HG03097 (cell line): ENCODE data around the gene ENPP6.
"Not testable (repeated sequence)": the region's sequence is repeated elsewhere in the genome, so short reads cannot be mapped to it uniquely, and the experiment has no call there.

Experiments used
- ATAC-seq: cut with Tn5 transposase; IDR thresholded peaks from one replicate; pipeline ENCODE4 v1.9.1; 2021; ENCODE audit not compliant: unreplicated experiment, low FRiP score

The ENPP6 gene

DNA sequence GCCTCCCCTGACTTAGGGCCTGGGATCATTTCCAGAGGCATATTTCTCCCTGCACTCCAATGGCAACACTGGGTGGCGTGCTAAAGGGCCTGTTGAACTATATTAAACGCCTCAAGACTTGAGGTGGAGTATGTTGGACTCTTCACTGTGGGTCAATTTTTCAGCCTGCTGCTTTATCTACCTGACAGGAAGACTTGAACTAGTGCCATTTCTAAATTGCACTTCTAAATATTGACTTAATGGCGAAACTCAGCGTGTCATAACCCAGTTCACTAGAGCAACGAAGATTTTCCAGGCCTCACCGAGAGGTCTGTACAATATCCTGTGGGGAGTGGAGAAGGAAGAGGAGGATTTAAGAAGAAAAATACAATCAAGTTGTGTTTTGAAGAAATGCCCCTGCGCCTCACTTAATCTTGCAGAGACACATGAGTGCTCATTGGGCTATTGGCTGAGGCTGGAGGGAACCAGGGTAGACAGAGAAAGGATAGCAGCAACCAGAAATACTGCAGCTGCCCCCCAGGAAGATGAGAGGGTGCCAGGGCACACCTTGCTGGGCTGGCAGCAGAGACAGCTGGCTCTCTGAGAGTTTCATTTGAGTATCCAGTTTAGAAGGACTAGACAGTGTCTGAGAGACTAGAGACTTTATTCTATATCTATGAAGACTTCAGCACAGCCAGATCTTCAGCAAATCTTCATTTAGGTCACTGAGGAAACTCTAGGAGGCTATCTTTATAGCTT, 67.4 kb downstream of the ENPP6 start:
- no peak for ATAC-seq

DNA sequence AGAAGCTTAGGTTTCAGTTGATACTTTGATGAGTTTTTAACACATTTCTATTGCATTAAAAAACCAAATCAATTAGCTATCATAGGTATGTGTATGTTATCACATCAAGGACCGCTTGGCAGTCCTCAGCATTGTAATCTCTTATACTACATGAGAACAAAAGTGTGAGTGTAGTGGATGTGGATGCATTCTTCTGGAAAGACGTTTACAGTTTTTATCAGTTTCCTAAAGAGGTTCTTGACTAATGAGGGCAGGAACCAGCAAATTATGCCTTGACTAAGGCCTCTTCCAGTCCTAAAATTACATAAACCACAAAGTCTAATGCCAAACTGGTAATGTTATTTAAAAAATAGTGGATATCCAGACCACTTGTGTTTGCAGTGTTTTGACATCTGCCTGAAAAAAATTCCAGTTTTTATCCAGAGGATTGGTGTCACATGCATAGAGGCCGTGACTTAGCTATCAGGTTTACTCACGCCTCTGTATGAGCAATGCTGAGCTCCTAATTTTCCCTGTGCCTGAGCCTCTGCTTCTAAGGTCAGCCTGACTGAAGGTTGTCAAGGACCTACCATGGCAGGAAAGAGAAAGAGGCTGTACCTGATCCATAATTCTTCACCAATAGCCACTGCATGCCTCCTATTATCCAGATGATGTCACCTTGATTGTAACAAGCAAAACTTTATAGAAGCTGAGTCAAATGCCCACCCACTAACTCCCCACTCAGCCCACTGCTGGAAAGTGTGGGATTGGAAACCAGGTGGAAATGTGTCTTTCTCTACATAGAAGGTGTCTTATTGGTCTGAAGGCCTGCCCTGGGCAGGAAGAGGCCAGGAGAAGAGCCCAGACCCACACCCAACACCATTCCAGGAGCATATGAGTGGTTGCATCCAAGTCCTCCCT, 68.7 kb downstream of the ENPP6 start:
- no peak for ATAC-seq

DNA sequence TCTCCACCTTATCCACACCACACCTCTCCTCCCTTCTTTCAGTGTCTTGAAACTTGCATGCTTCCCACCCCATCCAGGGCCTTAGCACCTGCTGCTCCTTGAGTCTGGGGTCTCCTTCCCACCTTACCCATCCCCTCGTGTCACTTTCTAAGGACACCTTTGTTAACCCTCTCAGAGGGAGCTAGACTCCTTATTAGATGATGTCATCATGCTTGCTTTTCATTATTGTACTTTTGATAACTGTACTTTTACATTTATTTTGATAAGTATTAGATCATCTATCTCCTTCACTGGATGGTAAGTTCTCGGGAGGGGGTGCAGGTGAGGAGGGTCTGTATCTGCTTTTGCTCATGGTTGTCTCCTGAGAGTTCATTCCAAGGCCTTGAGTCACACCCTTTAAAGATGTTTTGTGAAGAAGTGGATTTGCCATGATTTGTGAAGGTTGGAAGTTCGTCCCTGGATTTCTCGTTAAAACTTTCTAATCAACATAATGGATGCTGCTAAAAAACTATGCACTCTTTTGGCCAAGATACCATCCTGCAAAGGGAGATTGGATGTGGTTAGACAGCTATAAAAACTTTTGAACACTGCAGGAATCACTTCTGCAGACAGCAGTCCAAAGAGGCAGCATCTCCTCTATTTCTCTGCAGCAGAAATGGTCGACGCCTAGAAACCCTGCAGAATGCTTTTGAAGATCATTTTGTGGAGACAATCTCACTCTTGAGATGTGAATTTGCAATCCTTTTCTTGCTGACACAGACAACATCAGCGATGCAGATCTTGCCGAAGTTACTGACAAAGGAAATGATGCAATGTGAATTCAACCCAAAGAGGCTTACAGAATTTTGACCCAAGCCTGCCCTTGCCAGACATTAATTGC, 69.6 kb downstream of the ENPP6 start:
- no peak for ATAC-seq

DNA sequence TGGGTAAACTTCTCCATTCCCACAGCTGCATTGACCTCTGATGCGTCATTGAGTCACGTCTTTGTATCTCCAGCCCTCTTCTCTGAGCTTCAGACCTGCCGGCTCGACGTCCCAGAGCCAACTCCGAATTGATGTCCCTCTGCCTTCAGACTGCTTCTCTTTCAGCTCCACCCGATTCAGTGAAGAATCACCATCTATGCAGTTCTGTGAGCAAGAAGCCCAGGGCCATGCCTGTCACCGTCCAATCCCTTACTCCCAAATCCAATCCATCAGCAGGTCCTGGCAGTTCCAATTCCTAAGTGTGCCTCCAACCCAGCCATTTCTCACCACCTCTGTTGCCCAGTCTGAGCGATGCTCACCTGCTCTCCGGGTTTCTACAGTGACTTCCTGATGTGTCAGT, 70.7 kb downstream of the ENPP6 start:
- no peak for ATAC-seq

DNA sequence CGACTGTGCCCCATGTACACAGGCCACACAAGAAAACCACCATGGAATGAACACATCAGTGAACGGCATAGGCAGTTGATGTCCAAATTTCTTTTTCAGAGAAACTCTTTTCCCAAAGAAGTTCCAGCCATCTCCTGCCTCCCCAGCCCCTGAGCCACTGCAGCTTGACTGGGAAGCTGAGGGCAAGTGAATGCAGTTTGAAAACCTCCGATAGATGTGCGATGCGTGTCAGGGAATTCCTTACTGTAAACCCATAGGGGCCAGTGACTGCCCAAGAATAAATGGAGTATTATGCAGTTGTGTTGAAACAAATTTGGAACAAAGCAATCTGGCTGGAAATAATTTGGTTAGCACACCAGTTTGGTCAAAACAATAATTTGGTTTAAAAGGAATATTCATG, 72.1 kb downstream of the ENPP6 start:
- ATAC-seq = no peak

DNA sequence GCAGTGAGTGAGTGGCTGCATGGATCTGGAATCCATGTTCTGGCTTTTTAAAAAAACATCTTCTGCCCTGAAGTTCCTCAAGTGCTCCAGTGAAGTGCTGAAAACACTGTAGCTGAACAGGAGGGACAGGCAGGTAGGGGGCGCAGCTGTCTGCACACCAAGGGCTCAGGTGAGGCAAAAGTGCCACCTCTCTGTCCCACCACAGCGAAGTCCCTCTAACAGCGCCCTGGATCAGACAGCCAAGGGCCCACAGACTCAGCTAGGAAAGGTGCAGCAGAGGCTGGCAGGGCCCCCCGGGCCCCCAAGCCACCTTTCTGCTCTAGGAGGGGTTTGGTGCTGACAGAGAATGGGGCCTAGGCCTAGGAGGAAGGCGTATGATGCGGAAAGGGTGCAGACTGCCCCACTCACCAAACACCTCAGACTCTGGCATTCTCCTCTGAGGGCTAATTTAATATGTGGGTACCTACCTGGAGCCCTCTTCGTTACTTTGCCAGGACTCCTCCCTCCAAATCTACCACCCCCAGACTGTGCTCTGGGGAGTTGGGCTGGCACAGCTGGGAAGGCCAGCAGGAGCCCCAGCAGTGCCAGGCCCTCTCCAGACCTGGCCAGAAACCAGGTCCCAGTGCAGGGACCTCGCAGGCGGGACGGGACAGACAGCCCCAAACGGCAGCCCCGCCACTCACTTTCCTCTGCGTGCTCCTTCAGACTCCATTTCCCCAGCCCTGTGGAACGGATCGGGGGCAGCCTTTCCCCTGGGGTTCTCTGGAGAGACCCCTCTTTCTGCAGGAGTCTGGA, 73.7 kb downstream of the ENPP6 start:
- ATAC-seq = no peak

DNA sequence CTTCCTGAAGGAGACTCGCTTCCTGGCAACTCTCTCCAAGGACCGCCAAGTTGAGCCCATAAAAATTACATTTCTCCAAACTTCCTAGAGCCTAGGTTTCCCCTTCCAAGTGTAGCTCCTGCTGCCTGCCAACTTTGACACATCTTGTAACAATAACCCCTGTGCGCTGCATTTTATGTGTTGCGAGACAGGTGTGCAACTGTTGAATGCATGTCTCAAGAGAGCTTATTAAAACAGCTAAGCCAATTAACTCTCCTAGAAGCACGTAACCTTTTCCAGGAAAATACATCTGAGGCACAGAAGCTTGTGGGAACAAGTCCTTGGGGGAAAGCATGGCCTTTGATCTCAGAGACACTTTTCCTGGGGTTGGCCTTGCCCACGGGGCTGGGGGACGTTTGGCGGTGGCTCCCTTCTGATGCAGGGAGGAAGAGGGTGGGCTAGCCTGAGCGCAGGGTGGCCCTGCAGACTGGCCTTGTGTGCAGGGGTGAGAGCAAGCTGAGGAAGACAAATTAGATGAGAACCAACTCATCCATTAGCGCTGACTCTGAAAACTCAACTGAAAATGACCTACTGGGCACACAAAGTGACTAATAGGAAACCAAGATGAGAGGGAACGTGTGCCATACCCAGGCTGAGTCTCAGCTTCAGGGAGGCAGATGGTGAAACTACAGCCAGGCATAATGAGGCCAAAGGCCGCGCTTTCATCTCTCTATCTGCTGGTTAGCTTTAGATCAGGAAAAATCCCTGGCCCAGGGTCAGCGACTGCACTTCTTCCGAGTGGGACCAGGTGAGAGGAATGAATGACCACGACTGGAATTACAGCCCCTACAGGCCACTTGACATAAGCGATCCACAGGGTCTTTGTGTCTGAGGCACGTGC, 75.3 kb downstream of the ENPP6 start:
- ATAC-seq = no peak

DNA sequence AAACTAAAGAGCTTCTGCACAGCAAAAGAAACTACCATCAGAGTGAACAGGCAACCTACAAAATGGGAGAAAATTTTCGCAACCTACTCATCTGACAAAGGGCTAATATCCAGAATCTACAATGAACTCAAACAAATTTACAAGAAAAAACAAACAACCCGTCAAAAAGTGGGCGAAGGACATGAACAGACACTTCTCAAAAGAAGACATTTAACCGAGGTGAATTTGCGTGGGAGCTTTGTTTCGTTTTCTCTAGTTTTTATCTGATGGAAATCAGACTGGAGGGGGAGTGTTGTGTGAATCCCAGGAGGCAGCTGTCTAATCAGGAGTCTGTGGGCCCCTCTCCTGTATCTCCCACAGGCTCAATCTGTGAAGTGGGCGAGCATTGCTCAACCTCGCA, 76.8 kb downstream of the ENPP6 start:
- not testable (repeated sequence) for ATAC-seq

DNA sequence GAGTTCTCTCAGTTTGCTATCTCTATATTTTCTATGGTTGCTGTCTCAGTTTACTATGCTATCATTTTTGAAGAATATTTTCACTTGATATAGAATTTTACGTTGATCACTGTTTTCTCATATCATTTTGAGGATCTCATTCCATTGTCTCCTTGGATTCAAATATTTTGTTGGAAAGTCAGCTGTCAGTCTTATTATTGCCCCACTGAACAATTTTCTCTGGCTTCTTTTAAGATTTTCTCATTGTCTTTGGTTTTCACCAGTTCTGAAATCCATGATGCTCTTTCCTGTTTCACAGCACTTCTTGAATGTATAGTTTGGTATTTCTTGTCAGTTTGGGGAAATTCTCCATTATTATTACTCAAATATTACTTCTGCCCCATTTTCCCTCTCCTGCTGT, 81.1 kb downstream of the ENPP6 start:
- ATAC-seq = no peak

DNA sequence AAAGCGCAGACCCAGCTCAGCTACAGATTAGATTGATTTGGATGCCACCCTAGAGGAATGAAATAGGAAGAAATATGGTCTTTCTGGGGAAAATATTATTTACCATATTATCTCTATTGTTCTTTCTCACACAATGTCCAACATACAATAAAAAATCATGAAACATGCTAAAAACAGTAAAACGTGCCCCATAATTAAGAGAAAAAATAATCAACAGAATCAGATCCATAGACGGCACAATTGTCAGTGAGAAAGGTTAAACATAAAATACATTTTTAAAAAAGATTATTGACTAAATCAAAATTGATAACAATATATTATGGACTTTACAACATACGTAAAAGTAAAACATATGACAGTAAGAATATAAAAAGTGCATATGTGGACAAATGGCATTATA, 90.9 kb downstream of the ENPP6 start:
- ATAC-seq = no peak

DNA sequence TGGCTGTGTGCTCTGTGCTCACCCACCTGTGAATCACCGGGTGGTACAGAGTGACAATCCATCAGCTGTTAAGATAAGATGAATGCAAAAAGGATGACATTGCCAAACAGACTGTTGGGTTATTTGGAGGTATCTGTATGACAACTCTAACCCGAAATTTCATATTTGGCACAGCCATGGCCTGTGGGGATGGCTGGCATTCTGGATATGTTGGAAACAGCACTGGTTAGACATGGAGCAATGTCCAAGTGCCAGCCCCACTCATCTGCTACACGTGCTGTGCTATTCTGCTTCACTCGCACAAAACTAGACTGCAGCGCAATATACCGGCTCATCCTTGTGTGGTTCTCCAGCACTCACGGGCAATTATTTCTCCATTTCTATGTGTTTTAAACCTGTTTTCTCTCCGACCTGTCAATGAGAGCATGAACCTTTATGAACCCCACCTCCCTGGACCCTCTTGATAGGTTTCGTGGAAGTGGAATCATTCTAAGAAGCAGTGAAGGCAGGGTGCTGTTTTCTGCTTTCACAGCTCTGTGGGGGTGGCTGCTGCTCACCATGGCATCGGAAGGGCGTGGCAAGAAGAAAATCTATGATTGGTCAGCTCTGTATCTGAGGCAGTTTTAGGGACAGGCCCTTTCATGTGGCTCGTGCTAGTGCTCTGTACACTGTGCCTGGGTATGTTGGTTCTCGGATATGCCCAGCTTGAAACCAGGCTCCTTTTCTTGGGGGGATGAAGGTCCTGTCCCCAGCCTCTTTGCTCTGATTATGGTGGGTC, 94.9 kb downstream of the ENPP6 start:
- ATAC-seq = no peak

DNA sequence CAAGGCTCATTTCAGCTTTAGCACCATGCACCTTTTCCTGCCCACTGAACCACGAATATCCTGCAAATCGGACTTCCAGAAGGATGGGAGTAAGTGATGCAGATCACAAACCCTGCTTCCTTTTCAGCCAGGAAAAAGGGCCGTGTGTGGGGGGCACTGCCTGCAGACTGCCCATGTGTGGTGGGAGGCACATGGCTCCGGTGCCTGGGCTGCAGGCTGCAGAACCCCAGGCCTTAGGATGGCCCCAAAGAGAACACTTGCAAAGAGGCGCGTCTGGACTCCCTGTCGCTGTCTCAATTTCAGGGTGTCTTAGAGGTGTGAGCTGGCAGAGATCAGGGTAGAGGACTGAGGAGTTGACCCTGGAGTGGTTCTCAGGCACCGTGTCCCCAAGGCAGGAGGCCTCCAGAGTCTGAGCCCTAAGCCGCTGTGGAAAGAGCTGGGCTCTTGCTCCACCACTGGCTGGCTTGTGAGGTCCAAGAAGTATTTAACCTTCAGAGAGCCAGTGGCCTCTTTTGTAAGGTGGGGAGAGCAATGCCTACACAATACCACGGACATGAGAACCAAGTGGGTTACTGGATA, 97.0 kb downstream of the ENPP6 start:
- no peak for ATAC-seq

DNA sequence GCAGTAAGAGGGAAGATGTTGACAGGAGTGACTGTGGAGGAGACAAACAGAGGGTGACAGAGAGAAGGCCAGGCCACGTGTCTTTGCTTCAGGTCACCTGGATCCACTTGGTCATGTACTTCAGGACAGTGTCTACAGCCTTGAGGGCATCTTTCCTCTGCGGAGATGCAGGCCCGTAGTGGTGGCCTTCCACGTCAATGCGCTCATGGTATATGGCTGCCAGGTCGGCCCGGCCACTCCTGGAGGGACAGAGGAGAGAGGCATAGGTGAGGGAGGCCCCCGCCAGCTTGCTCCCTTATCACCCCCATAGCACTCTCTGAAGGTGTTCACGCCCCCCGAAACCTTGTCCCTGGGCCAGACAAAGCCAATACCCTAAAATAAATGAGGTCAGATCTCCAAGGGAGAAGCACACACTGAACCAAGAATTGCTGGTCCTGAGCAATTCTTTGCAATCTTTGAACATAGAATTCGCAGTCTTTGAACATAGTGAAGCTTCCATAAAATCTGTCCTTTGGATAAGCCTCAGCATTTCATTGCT, 99.9 kb downstream of the ENPP6 start:
- ATAC-seq = no peak

DNA sequence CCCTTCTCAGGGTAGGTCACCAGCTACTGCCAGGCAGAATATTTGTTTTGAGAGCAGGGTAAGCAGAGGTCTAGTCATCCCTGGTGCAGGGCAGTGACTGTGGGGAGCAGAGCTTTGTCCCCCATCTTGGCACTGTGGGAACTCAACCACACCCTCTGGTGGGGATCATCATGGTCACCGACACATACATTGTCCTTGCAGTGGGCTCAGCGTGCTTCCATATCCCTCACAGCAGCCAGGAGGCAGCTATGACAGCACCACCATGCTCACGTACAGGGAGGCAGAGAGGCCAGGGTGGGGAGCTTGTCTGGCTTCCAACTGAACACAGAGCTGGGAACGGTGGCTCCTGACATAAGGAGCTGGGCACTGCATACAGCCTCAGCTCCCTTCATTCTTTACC, 102.3 kb downstream of the ENPP6 start:
- ATAC-seq = no peak

DNA sequence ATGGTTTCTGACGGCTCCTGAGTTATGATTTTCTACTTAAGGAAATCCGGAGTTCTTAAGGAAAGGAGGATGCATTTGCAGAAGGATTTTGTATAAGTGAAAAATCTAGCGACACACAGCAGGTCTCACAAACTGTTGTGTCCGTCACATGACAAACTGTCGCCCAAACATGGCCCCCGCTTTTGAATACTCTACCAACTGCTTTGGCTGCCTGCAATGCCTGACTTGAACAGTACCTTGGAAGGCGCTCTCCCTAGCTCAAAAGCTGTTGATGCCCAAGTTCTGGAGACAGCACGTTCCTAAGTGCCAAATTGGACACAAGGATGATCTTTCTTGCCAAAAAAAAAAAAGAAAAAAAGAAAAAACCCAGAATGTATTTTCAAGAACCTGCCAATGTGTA, 103.2 kb downstream of the ENPP6 start:
- no peak for ATAC-seq

DNA sequence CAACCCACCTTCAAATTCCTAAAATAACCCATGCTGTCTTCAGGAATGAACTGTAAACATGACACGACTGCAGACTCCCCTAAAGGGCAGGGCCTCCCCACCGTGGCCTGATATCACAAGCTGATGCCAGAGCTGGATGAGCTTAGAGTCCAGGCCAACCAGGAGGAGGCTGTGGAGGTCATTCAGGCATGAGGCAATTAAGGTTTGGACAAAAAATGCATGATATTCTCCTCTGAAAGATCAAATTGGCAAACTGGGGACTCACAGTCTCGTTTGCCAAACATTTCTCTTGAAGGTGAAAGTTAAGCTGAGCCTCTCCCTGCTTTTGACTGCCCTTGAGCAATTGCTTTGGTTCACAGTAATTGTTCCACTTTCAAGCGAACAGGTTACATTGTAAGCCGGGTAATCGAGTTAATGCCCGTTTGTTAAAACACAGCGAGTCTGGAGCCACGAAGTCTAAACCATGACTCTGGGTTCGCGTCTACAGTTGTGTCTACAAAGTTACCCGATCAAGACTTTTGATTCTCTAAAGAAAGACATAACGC, 105.6 kb downstream of the ENPP6 start:
- no peak for ATAC-seq

DNA sequence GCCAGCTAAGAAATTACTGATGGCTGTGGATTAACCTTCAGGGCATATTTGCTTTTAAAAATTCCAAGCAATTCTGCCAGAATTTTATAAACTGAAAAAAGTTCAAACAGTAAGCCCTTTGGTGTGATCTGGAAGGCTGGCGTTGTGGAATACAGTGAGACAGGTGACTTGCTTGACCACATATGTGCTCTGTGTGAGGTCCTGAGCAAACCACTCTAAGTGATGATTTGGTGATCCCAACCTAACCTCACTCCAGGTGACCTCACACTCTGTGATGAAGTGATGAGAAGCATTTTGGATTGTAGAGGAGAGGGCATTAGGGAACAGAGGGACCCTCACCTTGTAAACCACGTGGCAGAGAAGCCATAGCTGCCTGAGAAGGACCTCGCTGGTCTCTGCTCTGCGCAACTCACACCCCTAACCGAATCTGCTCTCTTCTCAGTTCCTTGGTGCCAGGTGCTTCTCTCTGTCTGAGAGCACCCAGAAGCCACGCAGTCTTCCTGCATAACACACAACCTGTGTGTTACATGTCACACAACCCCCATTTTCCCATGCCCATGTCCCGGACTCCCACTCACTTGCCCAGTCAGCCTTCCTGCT, 106.3 kb downstream of the ENPP6 start:
- ATAC-seq = no peak
